ENCODE data around the gene ASB3.

Gene ASB3

DNA sequence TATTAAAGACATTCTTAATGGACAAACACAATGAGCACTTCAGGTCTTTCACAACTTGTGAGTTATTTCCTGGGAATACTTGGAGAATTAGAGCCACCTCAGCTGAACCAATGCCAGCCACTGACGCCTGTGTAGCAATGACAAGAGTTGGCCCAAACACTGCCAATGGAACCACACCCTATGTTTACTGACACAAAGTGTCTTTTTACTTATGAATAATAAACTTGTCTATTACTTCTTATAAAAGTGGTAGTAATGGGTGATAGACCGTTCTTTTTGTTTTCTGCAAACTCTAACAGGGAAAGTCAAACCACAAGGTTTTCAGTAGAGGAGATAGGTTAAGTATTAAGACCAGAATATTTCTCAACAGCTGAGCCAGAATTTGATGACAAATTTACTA lies 31.6 kb downstream of the ASB3 start:
- no peak for TF ChIP-seq CTCF (IDR thresholded peaks at IDR 0.05; ENCODE audit: insufficient read depth, missing control alignments)
- DNase-seq (ENCODE audit: insufficient read length, low spot score) (no peak), FAIRE-seq (no peak)

- TF ChIP-seq CTCF (IDR thresholded peaks at IDR 0.05; ENCODE audit: insufficient read depth, missing control alignments): no peak
- no peak for DNase-seq (ENCODE audit: insufficient read length, low spot score)
- no peak for FAIRE-seq
Observed at GRCh38 chr2:53753041-53753440, 33.7 kb downstream of the ASB3 start.

- DNase-seq (ENCODE audit: insufficient read length, low spot score): no peak
- TF ChIP-seq CTCF (IDR thresholded peaks at IDR 0.05; ENCODE audit: insufficient read depth, missing control alignments): no peak
- no peak for FAIRE-seq
Observed at GRCh38 chr2:53752385-53752784, 34.4 kb downstream of the ASB3 start.

- no peak for TF ChIP-seq CTCF (IDR thresholded peaks at IDR 0.05; ENCODE audit: insufficient read depth, missing control alignments)
- FAIRE-seq (no peak), DNase-seq (ENCODE audit: insufficient read length, low spot score) (no peak)
Observed at GRCh38 chr2:53751728-53752127, 35.0 kb downstream of the ASB3 start.

DNA sequence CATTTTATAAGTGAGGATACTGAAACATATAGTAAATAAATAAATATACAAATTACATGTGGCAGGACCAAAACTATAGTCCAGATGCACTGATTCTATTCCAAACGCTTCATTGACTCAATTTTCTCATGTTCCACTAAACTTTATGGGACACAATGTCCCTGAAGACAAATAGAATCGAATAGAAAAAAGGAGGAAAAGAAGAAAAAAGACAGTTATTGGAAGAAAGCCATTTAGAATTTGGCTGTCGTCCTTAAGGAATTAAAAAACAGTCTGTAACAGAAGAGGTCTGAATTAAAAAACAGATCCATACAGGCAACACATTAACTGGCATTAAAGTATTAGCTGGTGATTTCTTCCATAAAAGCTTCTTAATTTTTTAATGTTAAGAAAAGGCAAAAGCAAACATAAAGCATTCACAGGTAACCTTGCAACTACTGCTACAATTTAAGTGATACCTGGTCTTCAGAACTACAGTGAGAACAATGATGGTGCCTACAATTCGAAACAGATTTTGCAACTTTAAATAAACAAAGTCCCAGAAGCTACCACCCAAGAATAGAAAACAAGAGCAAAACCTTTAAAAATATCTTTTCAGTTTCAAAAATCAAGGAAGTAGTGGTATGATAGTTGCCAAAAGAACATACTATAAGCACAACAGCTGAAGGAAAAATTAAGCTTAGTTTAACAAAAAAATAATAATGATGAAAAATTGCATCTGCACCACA lies 36.5 kb downstream of the ASB3 start:
- TF ChIP-seq CTCF (IDR thresholded peaks at IDR 0.05; ENCODE audit: insufficient read depth, missing control alignments): no peak
- DNase-seq (ENCODE audit: insufficient read length, low spot score) (no peak), FAIRE-seq (no peak)

GRCh38 chr2:53744395-53745065 lies 42.2 kb downstream of the ASB3 start:
- DNase-seq (ENCODE audit: insufficient read length, low spot score): no peak

More at GRCh38 chr2:53744395-53745065, 42.2 kb downstream of the ASB3 start:
- no peak for FAIRE-seq
- no peak for TF ChIP-seq CTCF (IDR thresholded peaks at IDR 0.05; ENCODE audit: insufficient read depth, missing control alignments)

Data from D721Med (cell line).